ENCODE results near the gene CFAP58.

The CFAP58 gene

DNA sequence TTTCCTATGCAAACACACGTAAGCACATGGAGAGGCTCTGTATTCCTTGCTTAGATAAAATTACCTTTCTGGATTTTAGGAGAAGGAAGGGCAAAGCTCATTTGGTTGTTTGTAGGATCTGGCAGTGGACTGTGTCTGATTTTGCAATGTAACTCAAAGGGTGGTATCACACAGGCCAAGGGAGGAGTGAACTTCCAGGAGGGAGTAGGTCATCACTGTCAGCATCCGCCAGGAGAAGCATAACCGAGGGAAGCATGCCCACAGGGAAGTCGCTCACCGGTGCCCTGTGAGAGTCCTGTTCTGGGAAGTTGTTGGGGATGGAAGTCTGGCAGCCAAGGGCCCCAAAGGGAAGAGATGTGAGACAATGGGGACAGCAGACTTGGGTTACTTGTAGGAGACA, 74.4 kb downstream of the CFAP58 start:
- H3K4me3 ChIP-seq (replicated peaks in 1 of 2; ENCODE audit: low read depth in 2 of 2, low read length in 2 of 2) = no peak overlapping the region
- TF ChIP-seq, protein P1, sequence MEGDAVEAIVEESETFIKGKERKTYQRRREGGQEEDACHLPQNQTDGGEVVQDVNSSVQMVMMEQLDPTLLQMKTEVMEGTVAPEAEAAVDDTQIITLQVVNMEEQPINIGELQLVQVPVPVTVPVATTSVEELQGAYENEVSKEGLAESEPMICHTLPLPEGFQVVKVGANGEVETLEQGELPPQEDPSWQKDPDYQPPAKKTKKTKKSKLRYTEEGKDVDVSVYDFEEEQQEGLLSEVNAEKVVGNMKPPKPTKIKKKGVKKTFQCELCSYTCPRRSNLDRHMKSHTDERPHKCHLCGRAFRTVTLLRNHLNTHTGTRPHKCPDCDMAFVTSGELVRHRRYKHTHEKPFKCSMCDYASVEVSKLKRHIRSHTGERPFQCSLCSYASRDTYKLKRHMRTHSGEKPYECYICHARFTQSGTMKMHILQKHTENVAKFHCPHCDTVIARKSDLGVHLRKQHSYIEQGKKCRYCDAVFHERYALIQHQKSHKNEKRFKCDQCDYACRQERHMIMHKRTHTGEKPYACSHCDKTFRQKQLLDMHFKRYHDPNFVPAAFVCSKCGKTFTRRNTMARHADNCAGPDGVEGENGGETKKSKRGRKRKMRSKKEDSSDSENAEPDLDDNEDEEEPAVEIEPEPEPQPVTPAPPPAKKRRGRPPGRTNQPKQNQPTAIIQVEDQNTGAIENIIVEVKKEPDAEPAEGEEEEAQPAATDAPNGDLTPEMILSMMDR (IDR thresholded peaks at IDR 0.05; ENCODE audit: low read depth, low read length) = no peak
- DNase-seq (ENCODE audit: low read depth in 2 of 2) = no peak

DNA sequence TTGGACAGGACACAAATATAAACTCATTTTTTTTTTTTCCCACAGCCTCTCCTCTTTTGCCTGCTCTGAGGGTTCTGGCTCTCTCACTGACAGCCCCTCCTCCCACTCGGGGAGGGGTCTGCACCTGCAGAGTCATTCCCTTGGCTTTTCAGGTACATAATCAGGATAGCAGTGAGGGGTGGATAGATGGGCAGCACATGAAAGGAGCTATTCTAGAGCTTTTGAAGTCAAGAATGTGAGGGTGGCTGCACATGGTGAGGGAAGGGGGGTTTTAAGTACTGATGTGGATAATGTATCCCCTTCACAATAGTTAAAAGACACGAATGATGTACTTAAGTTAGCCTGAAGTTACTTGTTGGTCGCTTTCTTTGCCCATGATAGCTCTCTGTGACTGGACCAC, 76.2 kb downstream of the CFAP58 start:
- TF ChIP-seq, protein P1 (IDR thresholded peaks at IDR 0.05; ENCODE audit: low read depth, low read length) = no peak
- no peak for DNase-seq (ENCODE audit: low read depth in 2 of 2)

DNA sequence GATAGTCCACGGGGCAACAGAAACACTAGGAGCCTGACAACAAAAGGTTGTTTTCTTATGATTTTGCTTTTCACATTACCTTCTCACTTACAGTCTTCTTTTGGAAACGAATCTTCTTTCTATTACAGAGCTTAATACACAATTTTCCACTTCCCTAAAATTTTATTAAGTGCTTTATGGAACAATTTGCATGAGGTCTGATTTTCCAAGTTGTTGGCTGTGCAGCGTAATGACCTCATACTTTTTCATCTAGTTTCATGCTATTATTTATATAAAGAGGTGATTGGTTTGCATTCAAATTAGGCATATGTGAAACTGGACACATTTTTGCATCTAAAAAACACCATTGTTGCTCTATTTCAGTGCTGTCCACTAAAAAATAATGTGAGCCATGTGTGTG, 76.7 kb downstream of the CFAP58 start:
- no peak for DNase-seq (ENCODE audit: low read depth in 2 of 2)
- no peak overlapping the region for H3K4me3 ChIP-seq (replicated peaks in 1 of 2; ENCODE audit: low read depth in 2 of 2, low read length in 2 of 2)
- TF ChIP-seq, protein P1 (IDR thresholded peaks at IDR 0.05; ENCODE audit: low read depth, low read length) = no peak

More for the DNA sequence above, 76.2 kb downstream of the CFAP58 start:
- H3K4me3 ChIP-seq (replicated peaks in 1 of 2; ENCODE audit: low read depth in 2 of 2, low read length in 2 of 2) = no peak overlapping the region

DNA sequence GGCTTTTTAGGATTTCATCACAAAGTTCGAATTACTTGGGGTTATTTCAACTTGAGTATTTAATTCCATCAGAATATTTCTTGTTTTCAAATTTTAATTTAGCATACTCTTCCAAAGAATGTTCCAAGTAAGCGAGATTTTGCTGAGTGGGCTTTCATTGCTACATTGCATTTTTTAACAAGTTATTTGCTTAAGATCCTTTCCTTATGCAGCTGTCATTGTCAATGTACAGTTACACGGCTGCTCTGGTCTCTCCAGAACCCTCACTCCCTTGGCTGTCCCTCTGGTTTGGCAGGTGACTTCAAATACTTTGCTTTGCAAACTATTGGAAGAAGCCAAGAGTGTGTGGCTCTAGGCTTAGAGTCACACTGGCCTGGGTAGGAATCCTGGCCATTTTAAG, 80.0 kb downstream of the CFAP58 start:
- DNase-seq (ENCODE audit: low read depth in 2 of 2) = no peak
- TF ChIP-seq, protein P1 (IDR thresholded peaks at IDR 0.05; ENCODE audit: low read depth, low read length) = no peak
- no peak overlapping the region for H3K4me3 ChIP-seq (replicated peaks in 1 of 2; ENCODE audit: low read depth in 2 of 2, low read length in 2 of 2)

DNA sequence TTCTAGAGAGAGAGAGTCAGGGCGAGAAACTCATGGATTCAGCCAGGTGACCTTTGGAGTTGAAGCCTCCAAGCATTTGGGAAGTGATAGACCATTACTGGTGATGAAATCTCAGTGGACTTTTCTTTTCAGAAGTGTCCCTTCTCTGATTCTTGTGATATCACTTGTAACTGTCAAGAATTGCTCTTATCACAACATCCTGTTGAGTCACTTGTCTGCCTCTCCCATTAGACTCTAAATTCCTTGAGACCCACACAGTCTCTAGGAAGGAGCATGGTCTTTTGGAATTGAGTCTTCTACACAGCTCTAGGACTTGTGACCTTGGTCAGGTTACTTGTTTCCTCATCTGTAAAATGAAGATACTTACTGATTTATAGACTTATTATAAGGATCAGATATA, 81.0 kb downstream of the CFAP58 start:
- TF ChIP-seq, protein P1 (IDR thresholded peaks at IDR 0.05; ENCODE audit: low read depth, low read length) = no peak
- DNase-seq (ENCODE audit: low read depth in 2 of 2) = no peak
- no peak overlapping the region for H3K4me3 ChIP-seq (replicated peaks in 1 of 2; ENCODE audit: low read depth in 2 of 2, low read length in 2 of 2)

DNA sequence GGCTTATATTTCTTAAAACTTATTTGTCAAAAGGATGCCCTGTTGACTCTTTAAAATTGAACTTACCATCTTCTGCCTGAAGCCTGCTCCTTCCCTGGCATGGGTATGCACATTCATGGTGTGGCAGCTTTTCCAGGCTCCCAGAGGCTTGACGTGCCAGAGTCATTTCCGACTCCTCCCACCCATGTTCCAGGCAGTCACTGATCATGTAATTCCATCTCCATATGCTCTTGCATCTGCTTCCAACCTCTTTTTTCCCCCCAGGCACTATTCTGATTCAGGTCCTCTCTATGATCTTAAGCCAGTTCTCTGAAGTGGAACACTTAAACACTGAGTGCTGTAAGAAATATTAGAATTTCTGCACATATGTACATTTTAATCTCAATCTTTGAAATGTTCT, 82.2 kb downstream of the CFAP58 start:
- DNase-seq (ENCODE audit: low read depth in 2 of 2) = no peak
- H3K4me3 ChIP-seq (replicated peaks in 1 of 2; ENCODE audit: low read depth in 2 of 2, low read length in 2 of 2) = no peak overlapping the region
- TF ChIP-seq, protein P1 (IDR thresholded peaks at IDR 0.05; ENCODE audit: low read depth, low read length) = no peak

DNA sequence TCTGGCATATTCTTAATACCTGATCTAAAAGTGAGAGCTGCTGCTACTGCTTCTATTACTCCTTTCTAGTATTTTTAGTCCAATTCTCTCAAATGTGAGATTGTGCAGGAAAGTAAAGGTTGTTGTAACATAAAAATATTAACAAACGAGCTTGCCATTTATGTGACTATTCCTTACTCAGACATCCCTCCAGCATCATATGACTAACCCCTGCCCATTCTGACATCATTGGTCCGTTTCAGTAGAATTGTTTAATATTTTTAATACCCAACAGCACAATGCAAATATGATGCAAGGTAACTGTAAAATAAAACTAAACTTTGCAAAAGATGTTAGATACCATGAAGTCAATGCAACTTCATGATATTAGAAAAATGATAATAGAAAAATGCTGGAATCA, 83.6 kb downstream of the CFAP58 start:
- TF ChIP-seq, protein P1 (IDR thresholded peaks at IDR 0.05; ENCODE audit: low read depth, low read length) = no peak

More for the DNA sequence above, 83.6 kb downstream of the CFAP58 start:
- H3K4me3 ChIP-seq (replicated peaks in 1 of 2; ENCODE audit: low read depth in 2 of 2, low read length in 2 of 2) = no peak overlapping the region
- DNase-seq (ENCODE audit: low read depth in 2 of 2) = peak in 1 of 2 donors; percentile 33

Measured in cardiac fibroblast (primary cell).